Measurements from ENCODE around the gene WDR81.

Gene WDR81

GRCh38 chr17:1714980-1715802, 9.3 kb upstream of the WDR81 start:
- Histone ChIP-seq H3K27ac (ENCODE audit: poor library complexity, severe bottlenecking) (peak overlapping the region; percentile 93), H3K9me3 (ENCODE audit: severe bottlenecking) (no peaks in the 10 kb centered on the region), H3K4me3 (ENCODE audit: severe bottlenecking) (peak overlapping the region; percentile 68), H3K36me3 (ENCODE audit: low read depth) (peaks cover 33% of the 10 kb centered on the region), H3K27me3 (ENCODE audit: insufficient read depth, poor library complexity, severe bottlenecking) (no peaks in the 10 kb centered on the region), H3K4me1 (ENCODE audit: insufficient read depth, poor library complexity, severe bottlenecking) (peaks cover 22% of the 10 kb centered on the region)
- ATAC-seq (ENCODE audit: low read depth) = peak; percentile 44
- TF ChIP-seq, protein P1, sequence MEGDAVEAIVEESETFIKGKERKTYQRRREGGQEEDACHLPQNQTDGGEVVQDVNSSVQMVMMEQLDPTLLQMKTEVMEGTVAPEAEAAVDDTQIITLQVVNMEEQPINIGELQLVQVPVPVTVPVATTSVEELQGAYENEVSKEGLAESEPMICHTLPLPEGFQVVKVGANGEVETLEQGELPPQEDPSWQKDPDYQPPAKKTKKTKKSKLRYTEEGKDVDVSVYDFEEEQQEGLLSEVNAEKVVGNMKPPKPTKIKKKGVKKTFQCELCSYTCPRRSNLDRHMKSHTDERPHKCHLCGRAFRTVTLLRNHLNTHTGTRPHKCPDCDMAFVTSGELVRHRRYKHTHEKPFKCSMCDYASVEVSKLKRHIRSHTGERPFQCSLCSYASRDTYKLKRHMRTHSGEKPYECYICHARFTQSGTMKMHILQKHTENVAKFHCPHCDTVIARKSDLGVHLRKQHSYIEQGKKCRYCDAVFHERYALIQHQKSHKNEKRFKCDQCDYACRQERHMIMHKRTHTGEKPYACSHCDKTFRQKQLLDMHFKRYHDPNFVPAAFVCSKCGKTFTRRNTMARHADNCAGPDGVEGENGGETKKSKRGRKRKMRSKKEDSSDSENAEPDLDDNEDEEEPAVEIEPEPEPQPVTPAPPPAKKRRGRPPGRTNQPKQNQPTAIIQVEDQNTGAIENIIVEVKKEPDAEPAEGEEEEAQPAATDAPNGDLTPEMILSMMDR (IDR thresholded peaks at IDR 0.05; ENCODE audit: poor library complexity, severe bottlenecking) = no peak
- DNase-seq (ENCODE audit: low spot score) = peak; percentile 96

DNA sequence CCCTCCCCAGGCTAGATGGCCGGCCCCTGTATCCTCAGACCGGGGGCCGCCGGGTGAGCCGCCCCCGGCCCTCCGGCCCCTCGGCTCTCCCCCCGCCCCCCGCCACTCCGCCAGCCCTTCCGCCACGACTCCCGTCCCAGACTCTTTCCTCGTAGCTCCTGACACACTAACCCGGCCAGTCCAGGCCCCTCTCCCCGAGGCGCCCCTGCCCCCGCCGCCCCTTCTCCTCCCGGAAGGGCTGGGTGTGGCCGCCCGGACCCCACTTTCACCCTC, 8.8 kb upstream of the WDR81 start:
- H3K4me1 ChIP-seq (ENCODE audit: insufficient read depth, poor library complexity, severe bottlenecking) = peaks cover 21% of the 10 kb centered on the region
- peak overlapping the region; percentile 68 for H3K4me3 ChIP-seq (ENCODE audit: severe bottlenecking)
- peak overlapping the region; percentile 93 for H3K27ac ChIP-seq (ENCODE audit: poor library complexity, severe bottlenecking)
- no peaks in the 10 kb centered on the region for H3K9me3 ChIP-seq (ENCODE audit: severe bottlenecking)
- TF ChIP-seq, protein P1 (IDR thresholded peaks at IDR 0.05; ENCODE audit: poor library complexity, severe bottlenecking) = no peak
- H3K27me3 ChIP-seq (ENCODE audit: insufficient read depth, poor library complexity, severe bottlenecking) = no peaks in the 10 kb centered on the region
- ATAC-seq (ENCODE audit: low read depth) (no peak), DNase-seq (ENCODE audit: low spot score) (no peak)
- H3K36me3 ChIP-seq (ENCODE audit: low read depth) = peaks cover 33% of the 10 kb centered on the region

GRCh38 chr17:1716076-1716911, 8.2 kb upstream of the WDR81 start:
- TF ChIP-seq, protein P1 (IDR thresholded peaks at IDR 0.05; ENCODE audit: poor library complexity, severe bottlenecking) = no peak
- peak overlapping the region; percentile 93 for H3K27ac ChIP-seq (ENCODE audit: poor library complexity, severe bottlenecking)
- peak overlapping the region; percentile 68 for H3K4me3 ChIP-seq (ENCODE audit: severe bottlenecking)
- H3K4me1 ChIP-seq (ENCODE audit: insufficient read depth, poor library complexity, severe bottlenecking) = peaks cover 15% of the 10 kb centered on the region
- DNase-seq (ENCODE audit: low spot score) = peak; percentile 100
- no peaks in the 10 kb centered on the region for H3K9me3 ChIP-seq (ENCODE audit: severe bottlenecking)
- H3K27me3 ChIP-seq (ENCODE audit: insufficient read depth, poor library complexity, severe bottlenecking) = no peaks in the 10 kb centered on the region
- peak; percentile 72 for ATAC-seq (ENCODE audit: low read depth)
- peaks cover 31% of the 10 kb centered on the region for H3K36me3 ChIP-seq (ENCODE audit: low read depth)

- peak; percentile 97 for DNase-seq (ENCODE audit: low spot score)
- Histone ChIP-seq H3K36me3 (ENCODE audit: low read depth) (peaks cover 23% of the 10 kb centered on the region), H3K4me1 (ENCODE audit: insufficient read depth, poor library complexity, severe bottlenecking) (peaks cover 10% of the 10 kb centered on the region), H3K27me3 (ENCODE audit: insufficient read depth, poor library complexity, severe bottlenecking) (no peaks in the 10 kb centered on the region), H3K9me3 (ENCODE audit: severe bottlenecking) (no peaks in the 10 kb centered on the region), H3K4me3 (ENCODE audit: severe bottlenecking) (peak overlapping the region; percentile 47), H3K27ac (ENCODE audit: poor library complexity, severe bottlenecking) (peak overlapping the region; percentile 93)
- TF ChIP-seq, protein P1 (IDR thresholded peaks at IDR 0.05; ENCODE audit: poor library complexity, severe bottlenecking) = no peak
- ATAC-seq (ENCODE audit: low read depth) = peak; percentile 57
Observed at GRCh38 chr17:1716912-1717695, 7.4 kb upstream of the WDR81 start.
